GM10248 (cell line): ENCODE results near the gene SLC2A4.
A peak's percentile ranks its signal among the peaks of the same experiment; 100 is the strongest.

Experiments used
- CTCF ChIA-PET: fragments of 300-600 bp; sonication (Branson Sonifier 250); formaldehyde crosslinking; extraction: SDS; loops from one replicate; lab custom pipeline; 2021; ENCODE audit warnings: antibody characterized with exemption; lab: Yijun Ruan, JAX
- POLR2A ChIA-PET: fragments of 350-650 bp; sonication (Branson Sonifier 250); formaldehyde crosslinking; extraction: SDS; loops from one replicate; lab custom pipeline; 2020; ENCODE audit warnings: antibody characterized with exemption; lab: Yijun Ruan, JAX
- DNase-seq: peaks from one replicate; pipeline ENCODE4 v3.0.0; 2012; ENCODE audit errors: extremely low spot score
- TF ChIP-seq, protein P1 (sequence below): IDR thresholded peaks from 2 replicates; pipeline ENCODE4 v1.5.1; 2012; ENCODE audit warnings: mild to moderate bottlenecking, low read depth; ENCODE audit errors: extremely low read depth, missing control alignments, control extremely low read depth

SLC2A4 gene

DNA sequence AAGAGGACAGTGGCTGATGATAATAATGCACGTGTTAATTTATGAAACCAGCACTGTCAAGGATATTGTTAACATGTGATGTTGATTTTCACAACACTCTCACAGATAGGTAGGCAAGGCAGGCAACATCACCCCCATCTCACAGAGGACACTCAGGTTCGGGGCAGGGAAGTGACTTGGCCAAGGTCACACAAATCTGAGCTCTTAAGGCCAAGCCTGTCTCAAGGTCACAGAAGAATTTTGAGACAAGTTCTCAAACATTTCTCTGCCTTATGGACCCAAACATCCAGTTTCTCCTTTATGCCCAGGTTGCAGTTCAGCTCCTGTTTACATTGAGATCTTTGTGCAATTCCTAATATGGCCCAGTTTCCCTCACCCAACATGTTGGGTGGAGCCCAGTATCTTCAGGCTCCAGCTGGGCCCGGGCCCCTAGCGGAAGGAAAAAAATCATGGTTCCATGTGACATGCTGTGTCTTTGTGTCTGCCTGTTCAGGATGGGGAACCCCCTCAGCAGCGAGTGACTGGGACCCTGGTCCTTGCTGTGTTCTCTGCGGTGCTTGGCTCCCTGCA lies 1.3 kb downstream of the SLC2A4 start:
- TF ChIP-seq, protein P1, sequence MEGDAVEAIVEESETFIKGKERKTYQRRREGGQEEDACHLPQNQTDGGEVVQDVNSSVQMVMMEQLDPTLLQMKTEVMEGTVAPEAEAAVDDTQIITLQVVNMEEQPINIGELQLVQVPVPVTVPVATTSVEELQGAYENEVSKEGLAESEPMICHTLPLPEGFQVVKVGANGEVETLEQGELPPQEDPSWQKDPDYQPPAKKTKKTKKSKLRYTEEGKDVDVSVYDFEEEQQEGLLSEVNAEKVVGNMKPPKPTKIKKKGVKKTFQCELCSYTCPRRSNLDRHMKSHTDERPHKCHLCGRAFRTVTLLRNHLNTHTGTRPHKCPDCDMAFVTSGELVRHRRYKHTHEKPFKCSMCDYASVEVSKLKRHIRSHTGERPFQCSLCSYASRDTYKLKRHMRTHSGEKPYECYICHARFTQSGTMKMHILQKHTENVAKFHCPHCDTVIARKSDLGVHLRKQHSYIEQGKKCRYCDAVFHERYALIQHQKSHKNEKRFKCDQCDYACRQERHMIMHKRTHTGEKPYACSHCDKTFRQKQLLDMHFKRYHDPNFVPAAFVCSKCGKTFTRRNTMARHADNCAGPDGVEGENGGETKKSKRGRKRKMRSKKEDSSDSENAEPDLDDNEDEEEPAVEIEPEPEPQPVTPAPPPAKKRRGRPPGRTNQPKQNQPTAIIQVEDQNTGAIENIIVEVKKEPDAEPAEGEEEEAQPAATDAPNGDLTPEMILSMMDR = no peak
- peak; percentile 26 for DNase-seq
- POLR2A ChIA-PET = interaction anchor here (0.6 kb wide), 1 partner anchor 277 kb away, joined by 3 read pairs; no protein-coding TSS in a partner anchor
- CTCF ChIA-PET = interaction anchor here (1.3 to 8.4 kb wide), 4 partner anchors 9 to 26 kb away, joined by 3 to 80 read pairs (median 14); no protein-coding TSS in a partner anchor

DNA sequence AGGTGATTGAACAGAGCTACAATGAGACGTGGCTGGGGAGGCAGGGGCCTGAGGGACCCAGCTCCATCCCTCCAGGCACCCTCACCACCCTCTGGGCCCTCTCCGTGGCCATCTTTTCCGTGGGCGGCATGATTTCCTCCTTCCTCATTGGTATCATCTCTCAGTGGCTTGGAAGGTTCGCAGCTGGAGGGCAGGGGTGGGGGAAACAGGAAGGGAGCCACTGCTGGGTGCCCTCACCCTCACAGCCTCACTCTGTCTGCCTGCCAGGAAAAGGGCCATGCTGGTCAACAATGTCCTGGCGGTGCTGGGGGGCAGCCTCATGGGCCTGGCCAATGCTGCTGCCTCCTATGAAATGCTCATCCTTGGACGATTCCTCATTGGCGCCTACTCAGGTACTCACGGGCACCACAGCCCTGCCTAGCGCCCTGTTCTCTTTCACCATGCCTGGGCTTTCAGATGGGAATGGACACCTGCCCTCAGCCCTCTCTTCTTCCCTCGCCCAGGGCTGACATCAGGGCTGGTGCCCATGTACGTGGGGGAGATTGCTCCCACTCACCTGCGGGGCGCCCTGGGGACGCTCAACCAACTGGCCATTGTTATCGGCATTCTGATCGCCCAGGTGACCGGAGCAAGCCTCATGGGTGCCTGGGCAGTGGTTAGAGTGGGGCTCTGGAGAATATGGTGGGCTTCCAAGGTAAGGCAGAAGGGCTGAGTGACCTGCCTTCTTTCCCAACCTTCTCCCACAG lies 2.1 kb downstream of the SLC2A4 start:
- TF ChIP-seq, protein P1 = no peak
- no peak for DNase-seq
- ChIA-PET POLR2A (no interaction called here), CTCF (interaction anchor here (1.3 to 8.4 kb wide), 3 partner anchors 9 to 27 kb away, joined by 3 to 80 read pairs (median 20); no protein-coding TSS in a partner anchor)

DNA sequence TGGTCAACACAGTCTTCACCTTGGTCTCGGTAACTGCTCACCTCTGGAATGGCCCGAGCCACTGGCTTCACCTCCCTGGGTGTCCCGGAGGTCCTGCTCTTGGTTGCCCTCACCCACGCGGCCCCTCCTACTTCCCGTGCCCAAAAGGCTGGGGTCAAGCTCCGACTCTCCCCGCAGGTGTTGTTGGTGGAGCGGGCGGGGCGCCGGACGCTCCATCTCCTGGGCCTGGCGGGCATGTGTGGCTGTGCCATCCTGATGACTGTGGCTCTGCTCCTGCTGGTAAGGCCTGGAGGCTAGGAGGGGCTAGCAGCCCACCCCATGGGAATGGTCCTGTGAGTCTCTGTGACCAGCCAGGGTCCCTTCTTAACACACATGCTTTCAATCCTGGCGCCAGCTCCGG lies 3.4 kb downstream of the SLC2A4 start:
- DNase-seq = no peak
- ChIA-PET POLR2A (no interaction called here), CTCF (interaction anchor here (0.6 to 8.4 kb wide), 5 partner anchors 9 to 276 kb away, joined by 3 to 80 read pairs (median 3); no protein-coding TSS in a partner anchor)
- TF ChIP-seq, protein P1 = no peak

DNA sequence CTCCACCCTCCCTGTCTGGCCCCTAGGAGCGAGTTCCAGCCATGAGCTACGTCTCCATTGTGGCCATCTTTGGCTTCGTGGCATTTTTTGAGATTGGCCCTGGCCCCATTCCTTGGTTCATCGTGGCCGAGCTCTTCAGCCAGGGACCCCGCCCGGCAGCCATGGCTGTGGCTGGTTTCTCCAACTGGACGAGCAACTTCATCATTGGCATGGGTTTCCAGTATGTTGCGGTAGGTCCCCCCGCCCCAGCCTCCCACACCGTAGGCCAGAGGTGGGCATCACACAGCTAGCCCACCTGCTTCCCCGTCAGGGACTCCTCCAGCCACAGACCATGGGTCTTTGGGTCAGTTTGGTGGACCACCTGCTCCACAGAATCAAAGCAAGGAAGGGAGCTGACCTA lies 4.2 kb downstream of the SLC2A4 start:
- POLR2A ChIA-PET = no interaction called here
- CTCF ChIA-PET = interaction anchor here (1.3 to 8.4 kb wide), 4 partner anchors 8 to 275 kb away, joined by 3 to 80 read pairs (median 4); no protein-coding TSS in a partner anchor
- TF ChIP-seq, protein P1 = no peak
- DNase-seq = no peak

DNA sequence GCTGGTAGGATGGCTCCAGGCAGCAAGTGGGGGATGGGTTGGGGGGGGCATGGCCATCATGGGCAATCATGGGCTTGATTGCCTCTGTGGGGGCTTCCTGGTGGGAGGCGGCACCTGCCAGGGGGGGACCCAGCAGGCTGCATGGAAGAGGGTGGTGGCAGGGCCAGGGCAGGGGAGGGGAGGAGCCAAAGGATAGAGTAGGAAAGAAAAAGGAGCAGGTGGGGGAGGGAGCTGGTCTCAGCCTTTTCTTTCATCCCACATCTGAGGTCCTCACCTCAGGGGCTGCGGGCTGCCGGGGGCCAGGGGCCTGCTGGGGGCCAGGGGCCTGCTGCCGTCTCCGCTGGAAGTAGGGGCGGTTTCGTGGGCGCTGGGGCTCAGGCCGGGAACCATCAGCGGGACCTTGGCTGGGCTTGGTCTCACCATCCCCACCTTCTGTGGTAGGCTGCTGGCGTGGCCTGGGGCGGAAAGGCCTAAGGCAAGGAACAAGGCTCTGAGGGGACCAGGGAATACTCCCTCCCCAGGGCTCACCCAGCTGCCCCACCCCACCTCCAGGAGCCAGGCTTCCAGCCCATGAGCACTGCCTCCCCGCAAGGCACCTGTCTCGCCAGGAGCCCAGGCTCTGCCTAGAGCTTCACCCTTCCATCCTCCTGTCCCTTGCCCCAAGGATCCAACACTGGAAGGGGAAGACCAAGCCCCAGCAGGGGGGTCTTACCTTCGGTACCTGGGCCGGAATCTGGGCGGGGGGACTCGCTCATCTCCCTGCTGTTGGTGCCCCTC lies 7.9 kb downstream of the SLC2A4 start:
- ChIA-PET POLR2A (interaction anchor here (0.6 kb wide), 1 partner anchor 16 kb away, joined by 3 read pairs; no protein-coding TSS in a partner anchor), CTCF (interaction anchor here (1.3 to 2.1 kb wide), 2 partner anchors 8 to 67 kb away, joined by 5 read pairs; partner anchors contain the start of gene SLC2A4)
- DNase-seq = no peak
- TF ChIP-seq, protein P1 = no peak

DNA sequence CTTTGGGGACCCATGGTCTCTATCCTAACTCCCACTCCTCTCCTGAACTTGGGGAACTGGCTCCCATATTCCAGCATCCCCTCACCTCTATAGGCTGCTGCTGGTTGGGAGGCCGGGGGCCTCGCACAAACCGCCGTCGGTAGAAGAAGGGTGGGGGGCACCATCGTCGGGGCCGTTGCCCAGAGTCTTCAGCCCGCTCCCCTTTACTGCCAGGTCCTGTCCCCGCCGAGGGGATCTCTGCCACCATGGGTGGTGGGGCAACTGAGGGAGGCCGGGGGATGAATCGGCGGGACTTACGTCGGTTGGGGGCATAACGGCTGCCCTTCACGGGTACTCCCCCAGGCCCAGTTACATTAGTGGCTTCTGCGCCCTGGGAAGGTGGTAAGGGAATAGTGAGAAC lies 8.6 kb downstream of the SLC2A4 start:
- TF ChIP-seq, protein P1 = no peak
- no peak for DNase-seq
- POLR2A ChIA-PET = interaction anchor here (0.6 kb wide), 1 partner anchor 15 kb away, joined by 3 read pairs; no protein-coding TSS in a partner anchor
- CTCF ChIA-PET = interaction anchor here (1.3 to 2.1 kb wide), 2 partner anchors 9 to 66 kb away, joined by 5 read pairs; partner anchors contain the start of gene SLC2A4
